HG03045 (cell line): ENCODE results near the gene DIP2C.
"Not testable (repeated sequence)": the region's sequence is repeated elsewhere in the genome, so short reads cannot be mapped to it uniquely, and the experiment has no call there.

Source experiments
- ATAC-seq: cut with Tn5 transposase; IDR thresholded peaks from one replicate; pipeline ENCODE4 v1.9.1; 2021; ENCODE audit warnings: mild to moderate bottlenecking, moderate library complexity; ENCODE audit not compliant: unreplicated experiment

Gene DIP2C

GRCh38 chr10:369221-369683, 320.2 kb downstream of the DIP2C start:
- no peak for ATAC-seq

DNA sequence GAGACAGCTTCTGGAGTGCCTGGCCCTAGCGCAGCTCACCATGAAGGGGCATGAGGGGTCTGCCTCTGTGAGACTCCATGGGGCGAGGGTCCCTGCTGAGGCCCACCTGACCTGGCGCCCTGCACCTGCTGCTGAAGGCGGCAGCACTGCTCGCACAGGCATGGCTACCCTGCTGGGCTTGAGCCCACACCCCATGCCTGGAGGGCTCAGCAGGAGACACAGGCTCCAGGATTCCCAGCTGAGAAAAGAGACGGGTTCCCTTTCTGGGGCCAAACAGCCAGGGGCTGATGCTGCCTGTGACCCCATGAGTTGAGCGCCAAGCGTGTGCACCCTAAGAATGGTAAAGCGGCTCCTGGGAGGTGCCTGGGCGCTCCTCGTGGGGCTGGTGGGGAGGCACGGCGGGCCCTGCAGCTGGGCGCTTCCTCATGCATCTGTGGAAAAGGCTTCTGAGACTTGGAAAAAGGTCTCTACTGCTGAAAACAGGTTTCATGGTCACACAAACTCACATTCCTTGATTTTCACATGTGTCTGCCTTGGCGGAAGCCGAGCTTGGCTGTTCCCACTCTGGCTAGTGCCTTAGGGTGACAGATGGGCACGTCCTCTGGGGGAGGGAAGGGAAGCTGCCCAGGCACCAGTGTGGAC, 320.8 kb downstream of the DIP2C start:
- ATAC-seq: no peak

DNA sequence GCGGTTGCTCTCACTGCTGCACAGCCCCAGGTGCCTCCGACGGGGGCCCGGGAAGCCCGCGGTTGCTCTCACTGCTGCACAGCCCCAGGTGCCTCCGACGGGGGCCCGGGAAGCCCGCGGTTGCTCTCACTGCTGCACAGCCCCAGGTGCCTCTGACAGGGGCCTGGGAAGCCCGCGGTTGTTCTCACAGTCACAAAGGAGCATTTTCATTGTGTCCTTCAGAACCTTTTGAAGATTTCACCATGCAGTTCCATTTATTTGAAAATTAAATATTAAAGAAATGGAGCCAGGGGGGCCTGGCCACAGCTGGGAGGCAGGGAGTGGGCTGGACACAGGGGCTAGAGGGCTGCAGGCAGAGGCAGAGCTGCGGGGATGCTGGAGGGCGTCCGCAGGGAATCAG, 321.4 kb downstream of the DIP2C start:
- ATAC-seq: not testable (repeated sequence)

- no peak for ATAC-seq
These were observed 321.8 kb downstream of the DIP2C start for GRCh38 chr10:367636-368035.

GRCh38 chr10:366186-366585, 323.3 kb downstream of the DIP2C start:
- ATAC-seq: no peak

DNA sequence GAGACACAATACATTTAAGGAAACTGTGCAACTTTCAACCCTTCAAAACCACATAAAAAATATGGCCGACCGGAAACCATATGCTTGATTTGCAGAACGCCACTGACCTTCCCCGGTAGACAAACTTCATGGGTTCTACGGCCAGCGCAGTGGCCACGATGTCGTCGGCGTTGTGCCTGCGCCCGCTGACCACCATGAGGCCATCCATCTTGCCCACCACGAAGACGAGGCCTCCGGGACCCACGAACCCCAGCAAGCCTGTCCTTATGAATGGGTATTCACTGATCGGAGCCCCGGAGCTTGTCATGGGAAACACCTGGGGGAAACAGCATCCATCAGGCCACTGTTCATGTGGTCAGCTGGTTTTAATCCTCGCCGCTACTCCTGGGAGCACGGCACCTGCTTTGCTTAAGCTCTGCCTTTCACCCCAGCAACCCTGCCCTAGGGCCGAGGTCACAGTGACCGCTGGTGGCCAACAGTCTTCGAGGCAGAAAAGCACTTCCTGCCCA, 325.1 kb downstream of the DIP2C start:
- ATAC-seq: no peak

DNA sequence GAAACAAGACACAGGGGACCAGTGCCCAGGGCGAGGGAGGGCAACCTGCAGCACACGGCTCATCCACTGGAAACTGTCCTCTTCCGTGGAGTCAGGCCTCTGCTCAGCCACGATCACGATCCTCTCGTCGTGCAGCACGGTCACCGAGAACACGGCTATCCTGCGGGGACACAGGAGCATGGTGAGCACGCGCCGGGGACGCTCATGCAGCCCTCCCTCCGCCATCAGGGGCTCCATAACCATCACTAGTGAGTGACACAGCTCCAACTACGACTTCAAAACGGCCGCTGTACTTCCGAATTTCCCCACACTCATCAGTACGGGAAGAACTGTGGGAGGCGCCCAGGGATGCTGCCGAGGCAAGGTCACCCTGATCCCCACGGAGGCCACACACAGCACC, 326.3 kb downstream of the DIP2C start:
- ATAC-seq: no peak

- no peak for ATAC-seq
These were observed 328.0 kb downstream of the DIP2C start for GRCh38 chr10:361203-362081.

GRCh38 chr10:360653-361052, 328.8 kb downstream of the DIP2C start:
- ATAC-seq: no peak

DNA sequence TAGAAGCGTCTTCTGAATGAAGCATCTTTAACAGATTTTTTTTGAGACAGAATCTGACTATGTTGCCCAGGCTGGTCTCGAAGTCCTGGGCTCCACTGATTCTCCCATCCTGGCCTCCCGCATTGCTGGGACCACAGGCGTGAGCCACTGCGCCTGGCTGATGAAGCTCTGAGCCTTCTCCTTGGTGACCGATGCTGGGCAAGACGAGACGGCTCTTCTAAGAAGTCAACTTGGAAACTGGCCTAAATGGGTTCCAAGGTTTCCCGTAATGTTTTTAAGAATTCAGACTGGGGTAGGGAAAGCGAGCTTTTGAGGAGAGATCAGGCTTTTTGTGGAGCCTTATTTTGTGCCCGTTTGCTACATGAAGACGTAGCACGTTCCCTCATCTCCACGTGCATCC, 329.7 kb downstream of the DIP2C start:
- ATAC-seq: no peak

DNA sequence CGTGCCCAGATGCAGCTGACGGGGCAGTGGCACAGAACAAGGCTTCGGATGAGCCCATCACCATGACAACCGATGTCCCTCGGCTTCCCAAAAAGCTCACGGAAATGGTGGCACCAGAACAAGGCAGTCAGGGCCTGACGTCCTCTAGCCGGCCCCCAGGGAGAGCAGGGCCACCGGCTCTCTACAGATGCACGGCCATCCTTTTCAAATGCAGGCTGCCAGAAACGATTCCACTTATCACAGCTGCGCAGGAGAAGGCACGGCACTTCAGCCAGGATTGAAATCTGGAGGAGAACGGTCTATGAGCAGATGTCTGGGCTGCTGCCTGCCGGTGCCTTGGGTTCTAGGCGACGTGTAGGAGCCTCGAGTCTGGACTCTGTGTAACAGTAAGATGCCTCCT, 330.4 kb downstream of the DIP2C start:
- no peak for ATAC-seq

GRCh38 chr10:357201-357950, 332.1 kb downstream of the DIP2C start:
- ATAC-seq: no peak

DNA sequence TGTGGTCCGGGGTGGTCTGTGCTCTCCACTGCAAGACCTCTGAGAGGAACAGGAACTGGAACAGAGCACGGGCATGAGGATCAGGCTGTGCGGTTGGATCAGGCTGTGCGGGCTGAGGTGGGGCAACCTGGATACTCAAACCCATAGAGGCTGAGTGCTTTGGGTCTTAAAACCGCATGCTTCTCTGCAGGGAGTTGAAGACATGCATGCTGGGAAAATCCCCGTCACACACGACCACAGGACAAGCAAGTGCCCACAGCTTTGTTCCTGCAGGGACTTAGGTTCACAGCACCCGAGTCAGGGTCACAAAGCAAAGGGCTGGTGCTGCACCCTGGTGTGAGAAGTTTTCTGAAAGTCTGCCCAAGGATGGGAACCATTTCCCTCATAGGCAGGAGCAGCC, 333.0 kb downstream of the DIP2C start:
- ATAC-seq: no peak

DNA sequence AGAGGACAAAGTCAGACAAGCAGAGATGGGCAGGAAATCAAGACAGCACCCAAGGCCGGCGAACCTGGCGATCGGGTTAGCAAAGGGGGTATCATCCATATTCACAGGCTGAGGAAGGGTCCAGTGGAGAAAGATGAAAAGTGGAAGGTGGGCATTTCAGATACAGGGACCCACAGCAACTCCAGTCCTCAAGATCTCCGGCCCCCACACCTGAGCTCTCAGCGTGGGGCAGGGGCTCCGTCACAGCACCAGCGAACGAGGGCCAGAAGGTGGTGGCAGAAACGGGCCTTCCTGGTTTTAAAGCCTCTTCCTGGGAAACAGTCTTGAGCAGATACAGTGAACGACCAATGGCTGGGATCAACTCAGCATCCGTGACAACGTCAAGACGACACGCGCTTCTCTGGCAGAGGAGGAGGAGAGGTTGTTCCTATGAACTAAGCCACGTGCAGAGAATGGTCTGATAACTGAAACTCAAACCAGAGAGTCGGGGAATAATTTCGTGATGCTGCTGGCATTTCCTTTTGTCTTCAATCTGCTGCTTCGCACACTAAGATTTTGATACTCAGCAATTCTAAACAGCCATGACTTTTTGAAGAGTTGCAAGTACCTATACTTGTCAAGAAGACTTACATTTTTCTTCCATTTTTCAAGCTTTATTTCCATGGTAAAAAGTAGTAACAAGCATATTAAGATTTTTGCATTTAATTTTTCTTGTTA, 334.4 kb downstream of the DIP2C start:
- ATAC-seq: no peak

DNA sequence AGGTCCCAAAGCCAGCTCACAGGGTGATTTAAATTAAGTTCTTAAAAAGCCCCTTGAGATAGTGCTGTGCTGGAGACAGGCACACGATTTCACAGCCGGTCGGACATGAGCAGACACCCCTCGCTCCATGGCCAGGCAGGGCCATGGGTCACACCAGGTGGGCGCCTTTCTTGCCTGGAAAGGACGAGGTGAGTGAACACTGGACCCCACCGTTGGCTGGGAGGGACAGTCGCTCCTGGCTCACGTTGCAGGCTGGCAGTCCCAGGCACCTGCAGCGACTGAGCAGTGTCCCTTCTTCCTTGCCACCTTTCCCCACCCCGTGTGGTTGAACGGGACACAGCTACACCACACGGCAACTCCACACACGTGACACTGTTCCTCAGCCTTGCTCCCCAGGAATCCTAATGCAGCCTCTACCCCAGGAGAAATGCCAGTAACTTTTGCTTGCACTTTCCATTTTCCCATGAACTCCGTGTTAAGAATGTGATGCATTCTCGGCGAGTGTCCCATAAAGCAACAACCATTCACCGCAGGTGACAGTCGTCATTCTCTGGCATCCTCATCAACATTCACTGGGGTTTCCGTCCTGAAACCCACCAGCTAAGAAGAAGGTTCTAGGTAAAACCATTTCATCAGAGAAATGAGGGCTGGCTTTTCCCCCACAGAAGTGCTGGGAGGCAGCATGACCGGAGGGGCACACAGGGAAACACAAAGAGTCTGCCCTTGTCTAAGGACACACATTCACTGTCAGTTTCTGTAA, 336.8 kb downstream of the DIP2C start:
- ATAC-seq: no peak

DNA sequence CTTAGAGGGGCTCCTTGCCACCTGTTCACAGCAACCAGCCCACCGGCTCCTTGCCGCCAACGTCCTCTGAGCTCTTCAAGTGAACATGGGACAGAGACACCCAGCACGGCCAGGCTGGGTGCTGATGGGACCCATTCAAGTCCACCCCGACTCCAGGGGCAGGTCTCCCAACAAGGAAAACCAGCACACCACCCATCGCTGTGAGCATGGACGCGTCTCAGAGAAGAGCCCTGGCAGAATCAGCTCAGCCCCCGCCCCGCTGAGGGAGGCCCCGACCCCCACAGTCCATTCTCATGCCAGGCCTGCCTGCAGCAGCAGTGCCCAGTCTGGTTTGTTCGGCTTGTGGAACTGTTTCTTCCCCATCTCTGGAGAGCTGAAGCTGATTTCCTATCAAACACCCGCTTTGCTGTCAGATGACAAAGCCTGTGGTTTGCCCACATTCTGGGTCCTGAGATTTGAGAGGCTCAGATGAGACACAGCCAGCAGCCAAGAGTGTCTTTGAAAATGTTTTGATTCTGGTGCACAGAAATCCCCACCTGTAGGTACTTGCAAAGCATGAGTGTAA, 337.6 kb downstream of the DIP2C start:
- ATAC-seq: no peak

DNA sequence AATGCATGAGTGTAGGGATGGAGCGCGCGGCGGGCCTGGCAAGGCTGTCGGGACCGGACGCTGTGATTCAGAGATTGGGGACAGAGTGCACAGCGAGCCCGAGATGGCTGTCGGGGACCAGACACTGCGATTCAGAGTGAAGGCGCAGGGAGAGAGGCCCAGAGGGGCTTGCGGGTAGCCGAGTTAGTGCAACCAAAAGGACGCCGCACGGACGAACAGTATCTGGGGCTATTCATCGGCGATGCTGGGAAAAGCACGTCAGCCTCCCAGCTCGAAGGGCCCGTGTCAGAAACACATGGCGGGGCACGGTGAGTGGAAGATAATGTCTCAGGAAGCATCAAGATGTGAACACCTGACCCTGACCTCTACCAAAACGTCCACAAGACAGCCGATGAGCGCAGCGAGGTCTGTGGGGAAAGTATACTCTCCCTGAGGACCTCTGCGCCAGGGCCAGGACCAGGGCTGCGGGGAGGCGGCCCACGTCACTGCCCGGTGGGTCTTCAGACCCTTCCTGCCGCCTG, 338.4 kb downstream of the DIP2C start:
- ATAC-seq: no peak

GRCh38 chr10:349081-349480, 340.4 kb downstream of the DIP2C start:
- no peak for ATAC-seq

- no peak for ATAC-seq
These were observed 341.0 kb downstream of the DIP2C start for GRCh38 chr10:348456-348855.
